Activated B cell treated with CpG ODN at 0.5 μM for 24 hours (primary cell): ENCODE results near the gene PLK3. TPM values are rescaled to one million over a fixed set of nuclear protein-coding genes. Genes with fewer than 3 reads are reported as not detected.
A peak's percentile ranks its signal among the peaks of the same experiment; 100 is the strongest.
"Not testable (repeated sequence)": the region's sequence is repeated elsewhere in the genome, so short reads cannot be mapped to it uniquely, and the experiment has no call there.

Source experiments
- ATAC-seq: fragments of 200-7000 bp; cut with Tn5 transposase; one replicate; pipeline ENCODE4 v1.10.0; 2021; ENCODE audit warnings: low read depth, mild to moderate bottlenecking, moderate library complexity
- CTCF ChIA-PET: fragments of 350-600 bp; sonication (Branson Sonifier 250); formaldehyde crosslinking; loops from one replicate; lab custom pipeline; 2021; ENCODE audit warnings: antibody characterized with exemption; lab: Charles Lee
- POLR2A ChIA-PET: fragments of 350-600 bp; sonication (Branson Sonifier 250); formaldehyde crosslinking; loops from one replicate; lab custom pipeline; 2021; ENCODE audit warnings: antibody characterized with exemption; lab: Charles Lee
- DNase-seq: peaks from one replicate; pipeline ENCODE4 v3.0.0; 2022
- H3K27ac Mint-ChIP-seq: one replicate; pipeline ENCODE4 v1.8.0; 2020; ENCODE audit warnings: mixed read lengths
- H3K27me3 Mint-ChIP-seq: one replicate; pipeline ENCODE4 v1.8.0; 2021; ENCODE audit warnings: mixed read lengths
- H3K36me3 Mint-ChIP-seq: one replicate; pipeline ENCODE4 v1.8.0; 2021; ENCODE audit warnings: low read depth, mixed read lengths
- H3K4me1 Mint-ChIP-seq: one replicate; pipeline ENCODE4 v1.8.0; 2021; ENCODE audit warnings: mixed read lengths
- H3K4me3 Mint-ChIP-seq: one replicate; pipeline ENCODE4 v1.8.0; 2020; ENCODE audit warnings: mild to moderate bottlenecking, mixed read lengths
- H3K9me3 Mint-ChIP-seq: one replicate; pipeline ENCODE4 v1.8.0; 2020; ENCODE audit warnings: mixed read lengths
- CTCF ChIP-seq: fragments of 200-600 bp; IDR thresholded peaks from one replicate; pipeline ENCODE4 v1.8.0; 2022; ENCODE audit warnings: antibody characterized with exemption, mild to moderate bottlenecking
- intact Hi-C: fragments of 100-400 bp; cut with micrococcal nuclease; formaldehyde crosslinking; loops from one replicate; pipeline ENCODE4 v1.15.1; 2024
- total RNA-seq: library from RNA; stranded (reverse); gene quantifications from 2 replicates; pipeline ENCODE4 v1.2.3, GENCODE V29; 2022

PLK3 gene
- total RNA-seq, 1 donor from 2014 or later: 82.0 TPM

- H3K4me3 Mint-ChIP-seq: no peak overlapping the region
- H3K4me1 Mint-ChIP-seq: no peaks in the 10 kb centered on the region
- H3K27me3 Mint-ChIP-seq: no peaks in the 10 kb centered on the region
- no peak for ATAC-seq
- ChIA-PET POLR2A (interaction anchor here (0.7 to 2.8 kb wide), 13 partner anchors 8 to 546 kb away, joined by 3 to 32 read pairs (median 5); partner anchors contain the start of genes BTBD19, DYNLT4, HECTD3 and RNU5D-1), CTCF (interaction anchor here (0.8 to 1.8 kb wide), 9 partner anchors 8 to 507 kb away, joined by 3 to 7 read pairs (median 4); partner anchors contain the start of genes BTBD19 and UROD)
- intact Hi-C loops: no loop called here
- H3K27ac Mint-ChIP-seq: no peak overlapping the region
- H3K36me3 Mint-ChIP-seq: no peaks in the 10 kb centered on the region
- no peaks in the 10 kb centered on the region for H3K9me3 Mint-ChIP-seq
- no peak for TF ChIP-seq CTCF
- no peak for DNase-seq
Measured at GRCh38 chr1:44792736-44793502, 7.3 kb upstream of the PLK3 start.

- ChIA-PET CTCF (interaction anchor here (1.1 to 1.5 kb wide), 2 partner anchors 8 to 217 kb away, joined by 3 to 6 read pairs; no protein-coding TSS in a partner anchor), POLR2A (interaction anchor here (0.7 to 8.7 kb wide), 5 partner anchors 14 to 213 kb away, joined by 3 to 339 read pairs (median 54); partner anchors contain the start of genes BTBD19, HECTD3 and UROD)
- ATAC-seq, intact Hi-C loops, DNase-seq, H3K27me3 Mint-ChIP-seq, H3K9me3 Mint-ChIP-seq, H3K4me3 Mint-ChIP-seq: not testable (repeated sequence)
- H3K4me1 Mint-ChIP-seq: peaks cover 28% of the 10 kb centered on the region
- peaks cover 17% of the 10 kb centered on the region for H3K36me3 Mint-ChIP-seq
- peak overlapping the region; percentile 59 for H3K27ac Mint-ChIP-seq
Measured at GRCh38 chr1:44797886-44798285, 2.3 kb upstream of the PLK3 start.

GRCh38 chr1:44798481-44799365, 1.5 kb upstream of the PLK3 start:
- no peak for TF ChIP-seq CTCF
- Mint-ChIP-seq H3K4me1 (peaks cover 33% of the 10 kb centered on the region), H3K36me3 (peaks cover 25% of the 10 kb centered on the region), H3K4me3 (peak overlapping the region; percentile 24), H3K27me3 (no peaks in the 10 kb centered on the region), H3K9me3 (no peaks in the 10 kb centered on the region), H3K27ac (peak overlapping the region; percentile 100)
- POLR2A ChIA-PET: interaction anchor here (0.7 to 8.7 kb wide), 9 partner anchors 8 to 215 kb away, joined by 3 to 339 read pairs (median 54); partner anchors contain the start of genes BTBD19, HECTD3, RNU5D-1 and UROD
- intact Hi-C loops: loop anchor here (1.0 kb wide), 3 partner anchors 12 to 213 kb away; partner anchors contain the start of gene HECTD3
- ATAC-seq (no peak), DNase-seq (no peak)
- CTCF ChIA-PET: interaction anchor here (1.1 to 1.5 kb wide), 3 partner anchors 9 to 216 kb away, joined by 3 to 7 read pairs (median 6); no protein-coding TSS in a partner anchor

- peak overlapping the region; percentile 91 for H3K4me3 Mint-ChIP-seq
- H3K27ac Mint-ChIP-seq: peak overlapping the region; percentile 68
- intact Hi-C loops: loop anchor here (5.0 to 10.0 kb wide), 2 partner anchors 783 to 1454 kb away; partner anchors contain the start of gene NASP
- no peaks in the 10 kb centered on the region for H3K27me3 Mint-ChIP-seq
- H3K9me3 Mint-ChIP-seq: no peaks in the 10 kb centered on the region
- peaks cover 47% of the 10 kb centered on the region for H3K36me3 Mint-ChIP-seq
- ChIA-PET POLR2A (interaction anchor here (0.6 to 8.7 kb wide), 15 partner anchors 10 to 749 kb away, joined by 3 to 339 read pairs (median 13); partner anchors contain the start of genes AKR1A1, ARMH1, BTBD19 and HECTD3), CTCF (interaction anchor here (0.8 to 2.0 kb wide), 2 partner anchors 18 to 213 kb away, joined by 4 to 5 read pairs; no protein-coding TSS in a partner anchor)
- TF ChIP-seq CTCF: no peak
- DNase-seq (no peak), ATAC-seq (no peak)
- H3K4me1 Mint-ChIP-seq: peaks cover 35% of the 10 kb centered on the region
Measured at GRCh38 chr1:44801491-44802305, 1.5 kb downstream of the PLK3 start.
